Measurements from ENCODE around the gene TINAGL1. TPM values are rescaled to one million over a fixed set of nuclear protein-coding genes. Genes with fewer than 3 reads are reported as not detected.

TINAGL1 gene
- total RNA-seq, 1 experiment from 2014 or later: 2.9 TPM

DNA sequence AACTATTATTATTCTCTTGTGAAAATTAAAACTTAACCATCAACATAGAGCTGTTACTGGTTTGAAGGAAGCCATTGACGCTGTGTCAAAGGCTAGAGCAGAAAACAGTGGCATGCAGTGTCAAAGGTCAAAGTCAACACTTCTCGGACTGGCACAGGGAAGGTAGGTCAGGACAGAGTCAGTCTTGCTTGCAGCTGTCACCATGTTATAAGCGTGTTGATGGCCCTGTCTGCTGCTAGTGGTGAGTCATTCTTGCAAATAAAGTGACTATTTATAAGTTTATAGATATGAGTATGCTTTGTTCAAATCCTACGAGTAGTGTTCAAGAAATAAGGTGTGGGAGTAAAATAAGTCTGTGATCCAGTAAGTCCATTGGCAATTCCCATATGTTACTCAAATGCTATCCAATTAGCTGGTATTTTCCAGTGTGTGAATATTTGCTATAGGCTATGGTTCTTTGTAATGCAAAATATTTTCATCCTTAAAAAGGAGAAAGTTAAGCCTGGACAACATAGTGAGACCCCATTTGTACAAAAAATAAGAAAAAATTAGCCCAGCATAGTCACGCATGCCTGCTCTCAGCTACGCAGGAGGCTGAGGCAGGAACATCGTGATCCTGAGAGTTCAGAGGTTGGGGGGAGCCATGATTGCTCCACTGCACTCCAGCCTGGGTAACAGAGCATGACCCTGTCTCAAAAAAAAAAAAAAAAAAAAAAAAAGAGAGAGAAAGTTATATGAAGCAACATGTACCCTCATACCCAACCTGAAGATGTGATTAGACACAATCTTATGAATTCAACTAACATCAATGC is 26.3 kb upstream of the TINAGL1 start:
- BruUV-seq (replicated peaks): no TSS peak
- peaks cover 11% of the 10 kb centered on the region for H3K4me1 Mint-ChIP-seq (ENCODE audit: insufficient read depth, unreplicated experiment)
- H3K27ac Mint-ChIP-seq (ENCODE audit: low read depth, unreplicated experiment): peak overlapping the region; percentile 33
- no peak for DNase-seq (ENCODE audit: unreplicated experiment)
- CTCF ChIA-PET: interaction anchor here (0.6 to 5.1 kb wide), 35 partner anchors 12 to 389 kb away, joined by 3 to 90 read pairs (median 5); no protein-coding TSS in a partner anchor
- intact Hi-C loops (cut with micrococcal nuclease): loop anchor here (1.0 to 2.0 kb wide), 5 partner anchors 90 to 365 kb away; no protein-coding TSS in a partner anchor
- TF ChIP-seq, protein P1, sequence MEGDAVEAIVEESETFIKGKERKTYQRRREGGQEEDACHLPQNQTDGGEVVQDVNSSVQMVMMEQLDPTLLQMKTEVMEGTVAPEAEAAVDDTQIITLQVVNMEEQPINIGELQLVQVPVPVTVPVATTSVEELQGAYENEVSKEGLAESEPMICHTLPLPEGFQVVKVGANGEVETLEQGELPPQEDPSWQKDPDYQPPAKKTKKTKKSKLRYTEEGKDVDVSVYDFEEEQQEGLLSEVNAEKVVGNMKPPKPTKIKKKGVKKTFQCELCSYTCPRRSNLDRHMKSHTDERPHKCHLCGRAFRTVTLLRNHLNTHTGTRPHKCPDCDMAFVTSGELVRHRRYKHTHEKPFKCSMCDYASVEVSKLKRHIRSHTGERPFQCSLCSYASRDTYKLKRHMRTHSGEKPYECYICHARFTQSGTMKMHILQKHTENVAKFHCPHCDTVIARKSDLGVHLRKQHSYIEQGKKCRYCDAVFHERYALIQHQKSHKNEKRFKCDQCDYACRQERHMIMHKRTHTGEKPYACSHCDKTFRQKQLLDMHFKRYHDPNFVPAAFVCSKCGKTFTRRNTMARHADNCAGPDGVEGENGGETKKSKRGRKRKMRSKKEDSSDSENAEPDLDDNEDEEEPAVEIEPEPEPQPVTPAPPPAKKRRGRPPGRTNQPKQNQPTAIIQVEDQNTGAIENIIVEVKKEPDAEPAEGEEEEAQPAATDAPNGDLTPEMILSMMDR (IDR thresholded peaks at IDR 0.05; ENCODE audit: unreplicated experiment): no peak
- H3K36me3 Mint-ChIP-seq (ENCODE audit: insufficient read depth, unreplicated experiment): no peaks in the 10 kb centered on the region
- no peaks in the 10 kb centered on the region for H3K27me3 Mint-ChIP-seq (ENCODE audit: insufficient read depth, unreplicated experiment)
- no peaks in the 10 kb centered on the region for H3K9me3 Mint-ChIP-seq (ENCODE audit: unreplicated experiment)
- POLR2A ChIA-PET: interaction anchor here (0.6 to 3.4 kb wide), 12 partner anchors 11 to 253 kb away, joined by 3 to 33 read pairs (median 5); partner anchors contain the start of genes SERINC2, SNRNP40 and ZCCHC17
- peak overlapping the region; percentile 73 for H3K4me3 Mint-ChIP-seq (ENCODE audit: unreplicated experiment)

DNA sequence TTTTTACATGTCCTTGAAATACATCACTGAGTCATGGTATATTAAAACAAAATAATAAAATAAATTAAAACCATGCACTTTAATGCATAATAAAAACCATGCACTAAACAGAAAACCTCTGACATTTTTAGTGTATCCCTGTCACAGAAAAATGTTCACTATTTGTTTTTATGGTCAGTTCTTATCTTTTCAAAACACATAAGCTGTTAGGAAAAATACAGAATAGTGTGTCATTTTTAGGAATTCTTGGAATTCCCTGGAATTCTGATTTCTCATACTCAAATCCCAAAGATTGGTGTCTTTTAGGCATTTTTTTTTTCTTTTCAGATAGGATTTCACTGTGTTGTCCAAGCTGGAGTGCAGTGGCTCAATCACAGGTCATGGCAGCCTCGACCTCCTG is 25.1 kb upstream of the TINAGL1 start:
- H3K27ac Mint-ChIP-seq (ENCODE audit: low read depth, unreplicated experiment): no peak overlapping the region
- H3K4me1 Mint-ChIP-seq (ENCODE audit: insufficient read depth, unreplicated experiment): peaks cover 11% of the 10 kb centered on the region
- H3K27me3 Mint-ChIP-seq (ENCODE audit: insufficient read depth, unreplicated experiment): no peaks in the 10 kb centered on the region
- TF ChIP-seq, protein P1 (IDR thresholded peaks at IDR 0.05; ENCODE audit: unreplicated experiment): no peak
- no peaks in the 10 kb centered on the region for H3K9me3 Mint-ChIP-seq (ENCODE audit: unreplicated experiment)
- no peak overlapping the region for H3K4me3 Mint-ChIP-seq (ENCODE audit: unreplicated experiment)
- ChIA-PET CTCF (interaction anchor here (5.1 kb wide), 1 partner anchor 156 kb away, joined by 90 read pairs; no protein-coding TSS in a partner anchor), POLR2A (interaction anchor here (1.2 to 3.4 kb wide), 2 partner anchors 17 to 157 kb away, joined by 3 to 33 read pairs; no protein-coding TSS in a partner anchor)
- intact Hi-C loops (cut with micrococcal nuclease): no loop called here
- no peaks in the 10 kb centered on the region for H3K36me3 Mint-ChIP-seq (ENCODE audit: insufficient read depth, unreplicated experiment)
- no TSS peak for BruUV-seq (replicated peaks)
- no peak for DNase-seq (ENCODE audit: unreplicated experiment)

DNA sequence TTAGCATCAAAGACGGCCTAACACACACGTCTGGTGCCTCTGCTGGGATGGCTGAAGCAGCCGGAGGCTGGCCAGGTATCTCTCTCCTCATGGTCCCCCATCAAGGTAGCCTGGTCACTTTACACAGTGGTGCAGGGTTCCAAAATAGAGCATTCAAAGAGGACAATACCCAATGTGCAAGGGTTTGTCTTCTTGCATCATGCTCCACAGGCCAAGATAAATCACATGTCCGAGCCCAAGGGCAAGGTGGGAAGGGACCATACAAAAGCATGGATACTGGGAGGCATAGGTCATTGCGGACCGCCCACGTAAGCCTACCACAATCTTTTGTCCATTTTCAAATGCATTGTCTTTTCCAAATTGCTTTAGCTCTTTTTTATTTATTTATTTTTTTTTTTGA is 23.8 kb upstream of the TINAGL1 start:
- Mint-ChIP-seq H3K27me3 (ENCODE audit: insufficient read depth, unreplicated experiment) (no peaks in the 10 kb centered on the region), H3K9me3 (ENCODE audit: unreplicated experiment) (no peaks in the 10 kb centered on the region), H3K27ac (ENCODE audit: low read depth, unreplicated experiment) (no peak overlapping the region), H3K4me3 (ENCODE audit: unreplicated experiment) (no peak overlapping the region), H3K4me1 (ENCODE audit: insufficient read depth, unreplicated experiment) (peaks cover 11% of the 10 kb centered on the region), H3K36me3 (ENCODE audit: insufficient read depth, unreplicated experiment) (no peaks in the 10 kb centered on the region)
- ChIA-PET POLR2A (no interaction called here), CTCF (interaction anchor here (0.7 kb wide), 1 partner anchor 18 kb away, joined by 3 read pairs; no protein-coding TSS in a partner anchor)
- no TSS peak for BruUV-seq (replicated peaks)
- intact Hi-C loops (cut with micrococcal nuclease): no loop called here
- DNase-seq (ENCODE audit: unreplicated experiment): no peak
- TF ChIP-seq, protein P1 (IDR thresholded peaks at IDR 0.05; ENCODE audit: unreplicated experiment): no peak

DNA sequence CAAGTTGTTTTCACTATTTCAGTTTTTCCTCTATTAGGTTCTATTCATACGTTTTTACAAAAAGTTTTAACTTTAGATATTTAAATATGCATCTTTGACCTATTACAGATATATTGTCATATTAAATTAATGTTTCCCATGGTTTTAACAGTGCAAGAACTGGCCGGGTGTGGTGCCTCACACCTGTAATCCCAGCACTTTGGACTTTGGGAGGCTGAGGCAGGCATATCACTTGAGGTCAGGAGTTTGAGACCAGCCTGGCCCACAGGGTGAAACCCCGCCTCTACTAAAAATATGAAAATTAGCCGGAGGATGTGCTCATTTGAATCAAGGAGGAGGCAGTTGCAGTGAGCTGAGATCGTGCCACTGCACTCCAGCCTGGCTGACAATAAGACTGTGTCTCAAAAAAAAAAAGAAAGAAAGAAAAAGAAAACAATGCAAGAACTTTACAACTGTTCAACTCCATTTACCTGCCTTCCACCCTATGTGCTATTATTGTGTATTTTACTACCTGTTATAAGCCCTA is 19.8 kb upstream of the TINAGL1 start:
- ChIA-PET POLR2A (interaction anchor here (0.6 kb wide), 1 partner anchor 565 kb away, joined by 3 read pairs; no protein-coding TSS in a partner anchor), CTCF (interaction anchor here (0.7 to 1.3 kb wide), 2 partner anchors 9 to 330 kb away, joined by 3 to 5 read pairs; no protein-coding TSS in a partner anchor)
- H3K4me3 Mint-ChIP-seq (ENCODE audit: unreplicated experiment): no peak overlapping the region
- DNase-seq (ENCODE audit: unreplicated experiment): no peak
- no peaks in the 10 kb centered on the region for H3K9me3 Mint-ChIP-seq (ENCODE audit: unreplicated experiment)
- H3K27me3 Mint-ChIP-seq (ENCODE audit: insufficient read depth, unreplicated experiment): no peaks in the 10 kb centered on the region
- no peaks in the 10 kb centered on the region for H3K4me1 Mint-ChIP-seq (ENCODE audit: insufficient read depth, unreplicated experiment)
- intact Hi-C loops (cut with micrococcal nuclease): no loop called here
- TF ChIP-seq, protein P1 (IDR thresholded peaks at IDR 0.05; ENCODE audit: unreplicated experiment): no peak
- no peaks in the 10 kb centered on the region for H3K36me3 Mint-ChIP-seq (ENCODE audit: insufficient read depth, unreplicated experiment)
- BruUV-seq (replicated peaks): no TSS peak
- no peak overlapping the region for H3K27ac Mint-ChIP-seq (ENCODE audit: low read depth, unreplicated experiment)
